HTERT RPE-1 (cell line): ENCODE data around the gene SBK3.

Experiments
- in situ Hi-C: fragments of 300-500 bp; cut with MboI; formaldehyde crosslinking; loops from 4 replicates; pipeline ENCODE4 v1.14.3; 2020; ENCODE audit warnings: low sequenced_read_pairs

Gene SBK3

GRCh38 chr19:55491546-55492360 is 53.6 kb downstream of the SBK3 start:
- in situ Hi-C loops, result no loop called here
